ENCODE measurements around the gene STAM. TPM values are rescaled to one million over a fixed set of nuclear protein-coding genes. Genes with fewer than 3 reads are reported as not detected.

STAM gene
- total RNA-seq, 1 experiment from 2014 or later = 29.3 TPM

DNA sequence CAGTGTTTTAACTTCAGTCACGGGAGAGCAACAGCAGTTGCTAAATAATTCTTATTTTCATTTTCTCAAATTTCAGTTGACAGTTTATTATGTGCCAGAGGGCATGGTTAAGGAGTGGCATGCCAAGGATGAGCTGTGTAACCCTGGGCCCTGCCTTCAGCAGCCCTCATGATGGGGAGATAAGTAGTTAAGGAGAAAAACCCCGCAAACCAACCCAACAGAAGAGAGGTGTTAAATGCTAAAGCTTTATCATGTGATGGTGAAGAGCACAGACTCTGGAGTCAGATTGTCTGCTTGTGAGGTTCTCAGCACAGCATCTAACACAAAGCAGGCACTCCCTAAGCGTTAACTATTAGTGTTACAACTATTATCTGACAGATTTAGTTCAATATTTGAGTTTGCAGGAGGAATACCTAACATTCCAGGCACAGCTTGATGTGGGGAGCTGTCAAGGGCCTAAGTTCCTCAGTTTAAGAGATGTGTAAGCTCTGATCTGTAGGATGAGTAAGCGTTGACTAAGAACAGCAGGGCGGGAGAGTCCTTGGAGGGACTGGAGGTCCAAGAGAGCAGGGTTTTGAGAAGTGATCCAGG, 29.6 kb downstream of the STAM start:
- Mint-ChIP-seq H3K4me1 (peaks cover 55 to 60% of the 10 kb centered on the region in 2 experiments), H3K36me3 (ENCODE audit: insufficient read depth in 1 of 3, low read depth in 3 of 3) (no peaks in the 10 kb centered on the region), H3K9me3 (no peaks in the 10 kb centered on the region), H3K27me3 (ENCODE audit: low read depth) (no peaks in the 10 kb centered on the region), H3K4me3 (no peak overlapping the region; a peak in 2 of 5 replicates), H3K27ac (peak overlapping the region; percentile 9 to 84 (median 45); a peak in 4 of 7 replicates)
- Histone ChIP-seq H2BK5ac (ENCODE audit: insufficient read length, low read length) (no peak overlapping the region), H3K79me2 (ENCODE audit: insufficient read depth, low read length) (peaks cover 6% of the 10 kb centered on the region; the same call in 1 of the 2 replicates), H3K4me2 (ENCODE audit: insufficient read depth, insufficient read length, low read length) (no peak overlapping the region), H3K56ac (ENCODE audit: insufficient read length, low read depth, low read length) (no peak overlapping the region), H3K23ac (ENCODE audit: insufficient read length, low read depth, low read length) (no peak overlapping the region), H4K8ac (replicated peaks; ENCODE audit: insufficient read length, low read depth, low read length) (no peak overlapping the region), H3K9ac (ENCODE audit: extremely low read depth, insufficient read length, low read length) (no peak overlapping the region), H3K23me2 (ENCODE audit: insufficient read length, low read depth, low read length, poor library complexity, severe bottlenecking) (no peaks in the 10 kb centered on the region), H3K4ac (ENCODE audit: low read depth, low read length) (no peak overlapping the region), H3T11ph (ENCODE audit: low read length) (no peak overlapping the region), H2AK5ac (ENCODE audit: insufficient read length, low read length) (no peak overlapping the region), H2BK120ac (ENCODE audit: low read depth, low read length, poor library complexity, severe bottlenecking) (no peak overlapping the region), H3K14ac (ENCODE audit: insufficient read depth, low read length) (no peak overlapping the region), H4K20me1 (ENCODE audit: control insufficient read depth, insufficient read depth, insufficient read length) (no peaks in the 10 kb centered on the region), H2BK12ac (ENCODE audit: insufficient read length, low read depth, low read length) (no peak overlapping the region), H3K27me3 (ENCODE audit: insufficient read depth, low read length) (no peaks in the 10 kb centered on the region), H3K9me3 (ENCODE audit: control insufficient read depth, low read depth, low read length) (no peaks in the 10 kb centered on the region), H2BK20ac (ENCODE audit: low read depth, low read length, poor library complexity, severe bottlenecking) (no peak overlapping the region), H3K79me1 (ENCODE audit: insufficient read depth, low read depth, low read length, poor library complexity, severe bottlenecking) (no peaks in the 10 kb centered on the region), H2BK15ac (ENCODE audit: low read depth, low read length) (no peak overlapping the region), H3K18ac (ENCODE audit: insufficient read length, low read depth, low read length) (no peak overlapping the region), H2AFZ (ENCODE audit: low read length) (no peak overlapping the region), H4K91ac (ENCODE audit: insufficient read length, low read depth, low read length) (no peak overlapping the region), H4K5ac (ENCODE audit: insufficient read length, low read depth, low read length) (no peak overlapping the region), H3K4me1 (ENCODE audit: insufficient read depth, low read length) (peaks cover 10% of the 10 kb centered on the region; the same call in 1 of the 2 replicates), H3K27ac (ENCODE audit: insufficient read length, low read depth, low read length) (no peak overlapping the region)
- WGBS (ENCODE audit: extremely low coverage, insufficient read length, low lambda C conversion rate) = no CpG with 5 or more reads among the region's 5 CpGs
- DNase-seq = peak; percentile 53
- TF ChIP-seq, protein P1, sequence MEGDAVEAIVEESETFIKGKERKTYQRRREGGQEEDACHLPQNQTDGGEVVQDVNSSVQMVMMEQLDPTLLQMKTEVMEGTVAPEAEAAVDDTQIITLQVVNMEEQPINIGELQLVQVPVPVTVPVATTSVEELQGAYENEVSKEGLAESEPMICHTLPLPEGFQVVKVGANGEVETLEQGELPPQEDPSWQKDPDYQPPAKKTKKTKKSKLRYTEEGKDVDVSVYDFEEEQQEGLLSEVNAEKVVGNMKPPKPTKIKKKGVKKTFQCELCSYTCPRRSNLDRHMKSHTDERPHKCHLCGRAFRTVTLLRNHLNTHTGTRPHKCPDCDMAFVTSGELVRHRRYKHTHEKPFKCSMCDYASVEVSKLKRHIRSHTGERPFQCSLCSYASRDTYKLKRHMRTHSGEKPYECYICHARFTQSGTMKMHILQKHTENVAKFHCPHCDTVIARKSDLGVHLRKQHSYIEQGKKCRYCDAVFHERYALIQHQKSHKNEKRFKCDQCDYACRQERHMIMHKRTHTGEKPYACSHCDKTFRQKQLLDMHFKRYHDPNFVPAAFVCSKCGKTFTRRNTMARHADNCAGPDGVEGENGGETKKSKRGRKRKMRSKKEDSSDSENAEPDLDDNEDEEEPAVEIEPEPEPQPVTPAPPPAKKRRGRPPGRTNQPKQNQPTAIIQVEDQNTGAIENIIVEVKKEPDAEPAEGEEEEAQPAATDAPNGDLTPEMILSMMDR (conservative IDR thresholded peaks at IDR 0.05) = no peak

Data from H9 (cell line).